IPS DF 6.9 (cell line): Measurements from ENCODE around the gene NAV3.

Experiments
- DNase-seq: peaks from one replicate; pipeline ENCODE4 v3.0.0-alpha.2; 2013; ENCODE audit warnings: low read depth, low spot score
- H3K27ac ChIP-seq: one replicate; pipeline ENCODE4 v1.5.1; 2013; ENCODE audit warnings: low read length, control low read depth
- H3K27me3 ChIP-seq: 2 replicates; pipeline ENCODE4 v1.6.1; 2013; ENCODE audit warnings: mild to moderate bottlenecking, low read length; ENCODE audit not compliant: control insufficient read depth, insufficient read depth
- H3K36me3 ChIP-seq: 2 replicates; pipeline ENCODE4 v1.6.1; 2013; ENCODE audit warnings: low read length; ENCODE audit not compliant: control insufficient read depth, insufficient read depth
- H3K4me1 ChIP-seq: 2 replicates; pipeline ENCODE4 v1.6.1; 2013; ENCODE audit warnings: low read length; ENCODE audit not compliant: control insufficient read depth, insufficient read depth
- H3K4me3 ChIP-seq: 2 replicates; pipeline ENCODE4 v1.5.1; 2013; ENCODE audit warnings: mild to moderate bottlenecking, low read length
- H3K9me3 ChIP-seq: 2 replicates; pipeline ENCODE4 v1.6.1; 2013; ENCODE audit warnings: low read length, inconsistent platforms; ENCODE audit not compliant: control insufficient read depth, insufficient read depth
- WGBS: extraction: QIAGEN DNeasy Blood & Tissue Kit; methylation state at CpG from one replicate; pipeline ENCODE4 v1.1.7; 2013; ENCODE audit warnings: mixed read lengths, missing lambda C conversion rate; ENCODE audit not compliant: insufficient read length, insufficient coverage; 5-methylcytosine and 5-hydroxymethylcytosine counted together

Gene NAV3

DNA sequence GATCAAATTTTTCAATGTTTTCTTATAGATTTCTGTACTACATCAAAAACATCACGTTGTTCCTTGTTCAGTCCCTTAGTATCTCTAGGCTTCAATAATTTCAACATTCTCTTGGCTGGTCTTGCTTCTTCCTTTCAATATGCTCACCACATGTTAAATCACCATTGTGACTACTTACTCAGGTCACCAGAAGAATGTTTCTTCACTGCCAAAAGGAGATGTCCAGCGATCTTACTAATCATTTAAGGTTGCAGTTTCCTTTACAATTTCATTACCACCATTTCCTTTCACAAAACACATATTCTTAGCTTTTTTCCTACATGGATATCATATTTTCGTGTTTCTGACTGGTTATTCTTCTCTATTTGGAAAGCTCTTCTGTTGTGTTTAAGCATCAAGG is 363.8 kb downstream of the NAV3 start:
- WGBS: 100% methylated on average over 1 of the region's 3 CpGs
- H3K4me1 ChIP-seq: no peaks in the 10 kb centered on the region
- H3K4me3 ChIP-seq: no peak overlapping the region
- DNase-seq: no peak
- H3K9me3 ChIP-seq: no peaks in the 10 kb centered on the region
- H3K36me3 ChIP-seq: no peaks in the 10 kb centered on the region
- H3K27ac ChIP-seq: no peak overlapping the region
- H3K27me3 ChIP-seq: no peaks in the 10 kb centered on the region

DNA sequence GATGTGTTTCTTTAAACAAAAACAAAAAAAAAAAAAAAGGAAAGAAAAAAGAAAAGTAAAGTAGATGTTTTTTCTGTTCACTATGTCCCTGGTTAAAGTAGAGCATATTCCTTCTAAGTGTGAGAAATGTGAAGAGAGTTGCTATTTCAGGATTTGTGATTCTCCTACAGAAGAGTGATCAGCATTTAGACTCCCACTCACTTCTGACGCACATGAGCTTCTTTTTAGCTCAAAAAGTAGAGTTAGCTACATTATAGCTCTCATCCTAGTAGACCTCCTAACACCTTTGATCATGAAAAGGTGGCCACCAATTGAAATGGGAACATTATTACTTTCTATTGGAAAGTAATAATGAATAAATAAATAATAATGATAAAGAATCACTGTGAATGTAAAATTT is 368.2 kb downstream of the NAV3 start:
- H3K9me3 ChIP-seq: no peaks in the 10 kb centered on the region
- DNase-seq: no peak
- H3K27ac ChIP-seq: no peak overlapping the region
- no CpG with 5 or more reads among the region's 1 CpG for WGBS
- no peak overlapping the region for H3K4me3 ChIP-seq
- H3K36me3 ChIP-seq: no peaks in the 10 kb centered on the region
- no peaks in the 10 kb centered on the region for H3K4me1 ChIP-seq
- H3K27me3 ChIP-seq: no peaks in the 10 kb centered on the region

DNA sequence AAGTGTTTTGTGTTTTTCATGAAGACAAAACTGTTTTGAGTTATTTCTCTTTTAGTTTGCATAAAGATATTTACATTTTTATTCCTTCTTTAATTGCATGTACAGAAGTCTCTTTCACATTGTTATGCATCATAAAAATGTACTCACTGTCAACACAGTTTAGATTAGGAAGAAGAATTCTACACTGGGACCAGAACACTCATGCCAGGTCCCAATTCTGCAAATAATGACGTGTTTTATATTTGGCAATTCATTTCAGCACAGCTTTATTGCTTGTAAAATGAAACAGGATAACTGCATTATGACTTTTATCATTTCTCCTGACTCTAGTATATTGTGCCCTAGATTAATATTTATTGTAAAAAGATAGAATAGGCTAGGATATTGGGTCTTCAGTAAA is 369.2 kb downstream of the NAV3 start:
- Histone ChIP-seq H3K27ac (no peak overlapping the region), H3K27me3 (no peaks in the 10 kb centered on the region), H3K4me1 (no peaks in the 10 kb centered on the region), H3K36me3 (no peaks in the 10 kb centered on the region), H3K4me3 (no peak overlapping the region), H3K9me3 (no peaks in the 10 kb centered on the region)
- no CpG with 5 or more reads among the region's 1 CpG for WGBS
- no peak for DNase-seq

DNA sequence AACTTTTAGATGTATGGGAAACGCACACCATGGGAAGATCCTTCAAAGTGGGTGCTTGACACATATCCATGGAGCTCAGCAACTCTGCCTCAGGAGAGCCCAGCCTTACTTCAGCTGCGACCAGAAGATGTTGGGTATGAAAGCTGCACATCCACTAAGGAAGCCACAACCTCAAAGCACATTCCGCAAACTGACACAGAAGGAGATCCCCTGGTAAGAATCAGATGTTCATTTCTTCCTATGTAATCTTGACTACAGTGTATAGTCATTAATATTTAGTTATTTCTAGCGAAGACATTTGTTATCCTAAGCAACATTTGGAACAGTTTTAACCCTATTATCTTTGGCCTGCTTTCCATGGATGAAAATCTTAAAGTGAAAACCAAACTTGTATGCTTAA is 374.2 kb downstream of the NAV3 start:
- H3K4me3 ChIP-seq: no peak overlapping the region
- H3K9me3 ChIP-seq: no peaks in the 10 kb centered on the region
- DNase-seq: no peak
- H3K4me1 ChIP-seq: 0 out of 2 replicates have a peak, but pooled peaks cover 2% of the 10 kb centered on the region
- WGBS: no CpG with 5 or more reads among the region's 4 CpGs
- H3K27me3 ChIP-seq: no peaks in the 10 kb centered on the region
- no peak overlapping the region for H3K27ac ChIP-seq
- H3K36me3 ChIP-seq: no peaks in the 10 kb centered on the region

DNA sequence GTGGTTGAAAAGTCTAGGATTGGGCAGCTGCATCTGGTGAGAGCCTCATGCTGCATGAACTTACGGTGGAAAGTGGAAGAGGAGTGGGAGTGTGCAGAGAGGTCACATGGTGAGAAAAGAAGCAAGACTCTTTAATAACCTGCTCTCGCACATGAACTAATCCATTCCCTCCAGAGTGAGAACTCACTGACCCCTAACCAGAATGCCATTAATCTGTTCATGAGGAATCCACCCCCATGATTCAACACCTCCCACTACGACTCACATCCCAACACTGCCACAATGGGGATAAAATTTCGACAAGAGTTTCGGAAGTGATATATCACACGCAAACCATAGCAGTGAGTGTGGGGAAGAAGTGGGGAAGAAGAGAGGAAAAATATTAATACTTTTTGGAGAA is 377.4 kb downstream of the NAV3 start:
- no peaks in the 10 kb centered on the region for H3K9me3 ChIP-seq
- H3K4me1 ChIP-seq: 0 out of 2 replicates have a peak, but pooled peaks cover 2% of the 10 kb centered on the region
- DNase-seq: no peak
- H3K4me3 ChIP-seq: no peak overlapping the region
- H3K27ac ChIP-seq: no peak overlapping the region
- no peaks in the 10 kb centered on the region for H3K36me3 ChIP-seq
- H3K27me3 ChIP-seq: no peaks in the 10 kb centered on the region
- WGBS: no CpG with 5 or more reads among the region's 6 CpGs

DNA sequence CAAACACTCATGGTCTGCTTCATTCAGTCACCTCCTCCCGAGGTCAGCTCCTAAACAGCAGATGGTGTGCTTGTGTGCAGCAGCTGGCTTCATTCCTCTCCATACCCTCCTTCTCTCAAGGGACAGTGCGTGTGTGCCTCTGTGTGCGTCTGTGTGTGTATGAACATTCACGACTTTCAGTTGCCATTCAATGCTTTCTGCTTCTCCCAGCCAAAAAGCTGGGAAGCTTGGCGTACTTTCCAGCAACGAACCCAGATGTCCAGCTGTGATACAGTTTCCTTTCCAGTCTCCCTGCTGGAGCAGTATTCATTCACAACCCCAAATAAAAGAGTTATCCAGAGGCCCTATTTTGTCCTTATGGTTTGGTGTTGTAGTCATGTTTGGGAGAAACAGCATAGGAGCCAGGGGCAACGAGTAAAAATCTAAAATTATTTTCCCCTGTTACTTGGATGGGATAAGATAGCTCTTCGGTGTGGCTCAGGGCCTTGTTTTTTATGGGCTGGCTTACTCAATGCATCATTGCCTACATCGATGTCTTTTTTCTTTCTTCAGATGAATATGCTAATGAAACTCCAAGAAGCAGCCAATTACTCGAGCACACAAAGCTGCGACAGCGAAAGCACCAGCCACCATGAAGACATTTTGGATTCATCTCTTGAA is 379.3 kb downstream of the NAV3 start:
- DNase-seq: no peak
- WGBS: no CpG with 5 or more reads among the region's 12 CpGs
- H3K27me3 ChIP-seq: no peaks in the 10 kb centered on the region

DNA sequence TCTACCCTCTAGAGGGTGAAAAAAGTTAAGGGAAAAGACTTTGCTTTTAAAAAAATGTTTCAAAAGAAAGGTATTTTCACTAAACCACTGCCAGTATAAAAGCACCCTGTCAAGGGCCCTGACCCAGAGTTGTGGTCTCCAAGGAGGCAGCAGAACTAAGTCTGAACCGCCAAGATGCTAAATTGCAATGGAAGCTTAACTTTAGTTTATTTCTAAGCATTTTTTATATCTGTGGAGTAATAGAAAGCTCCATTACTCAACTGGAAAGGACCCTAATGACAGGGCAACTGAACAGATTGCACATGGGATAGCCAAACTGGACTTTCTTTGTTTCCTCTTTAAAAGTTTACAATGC is 379.8 kb downstream of the NAV3 start:
- Histone ChIP-seq H3K4me1 (0 out of 2 replicates have a peak, but pooled peaks cover 2% of the 10 kb centered on the region), H3K27me3 (no peaks in the 10 kb centered on the region), H3K36me3 (no peaks in the 10 kb centered on the region), H3K27ac (no peak overlapping the region), H3K4me3 (no peak overlapping the region), H3K9me3 (no peaks in the 10 kb centered on the region)
- no CpG with 5 or more reads among the region's 1 CpG for WGBS
- DNase-seq: no peak

More for the DNA sequence above, 379.3 kb downstream of the NAV3 start:
- no peak overlapping the region for H3K4me3 ChIP-seq
- no peaks in the 10 kb centered on the region for H3K9me3 ChIP-seq
- no peaks in the 10 kb centered on the region for H3K36me3 ChIP-seq
- no peak overlapping the region for H3K27ac ChIP-seq
- 0 out of 2 replicates have a peak, but pooled peaks cover 2% of the 10 kb centered on the region for H3K4me1 ChIP-seq

DNA sequence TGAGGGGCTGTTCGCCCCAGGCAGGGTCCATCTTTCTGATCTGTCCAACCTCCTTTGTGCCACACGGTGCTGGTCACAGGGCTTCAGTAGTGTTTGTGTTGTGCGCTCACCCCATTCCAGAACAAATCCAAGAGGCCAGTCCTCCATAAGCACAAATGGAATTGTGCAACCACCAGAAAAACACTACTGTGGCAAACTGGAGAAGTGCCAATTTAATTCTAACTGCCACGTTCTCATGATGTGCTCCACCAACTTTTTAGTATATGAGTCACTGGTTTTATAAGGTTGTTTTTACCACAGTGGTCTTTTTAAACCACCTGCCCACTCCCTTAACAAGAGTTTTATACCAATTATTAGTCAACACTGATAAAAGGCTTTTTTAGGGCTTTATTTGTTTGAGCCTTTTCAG is 380.2 kb downstream of the NAV3 start:
- H3K27ac ChIP-seq: no peak overlapping the region
- no peak overlapping the region for H3K4me3 ChIP-seq
- H3K9me3 ChIP-seq: no peaks in the 10 kb centered on the region
- no peaks in the 10 kb centered on the region for H3K27me3 ChIP-seq
- no peak for DNase-seq
- no peaks in the 10 kb centered on the region for H3K36me3 ChIP-seq
- 0 out of 2 replicates have a peak, but pooled peaks cover 2% of the 10 kb centered on the region for H3K4me1 ChIP-seq
- no CpG with 5 or more reads among the region's 4 CpGs for WGBS

DNA sequence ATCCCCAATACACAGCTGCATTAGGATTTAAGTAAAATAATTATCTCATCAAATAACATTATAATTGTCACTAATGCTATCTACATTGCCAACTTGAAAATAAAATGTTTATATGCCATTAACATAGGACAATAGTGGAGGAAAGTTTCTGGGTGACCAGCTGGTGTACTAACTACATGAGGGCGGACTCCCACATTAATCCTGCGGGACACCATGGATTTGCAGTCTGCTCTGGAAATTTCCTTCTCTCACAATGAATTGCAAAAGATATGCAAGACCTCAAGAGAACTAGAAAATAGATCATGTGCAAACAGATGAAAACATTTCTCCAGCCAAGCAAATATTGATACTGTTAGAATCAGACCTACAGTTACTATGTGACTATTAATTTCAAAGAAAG is 390.1 kb downstream of the NAV3 start:
- H3K9me3 ChIP-seq: no peaks in the 10 kb centered on the region
- H3K27ac ChIP-seq: no peak overlapping the region
- H3K4me3 ChIP-seq: no peak overlapping the region
- no CpG with 5 or more reads among the region's 2 CpGs for WGBS
- H3K4me1 ChIP-seq: no peaks in the 10 kb centered on the region
- no peaks in the 10 kb centered on the region for H3K27me3 ChIP-seq
- H3K36me3 ChIP-seq: no peaks in the 10 kb centered on the region
- no peak for DNase-seq

DNA sequence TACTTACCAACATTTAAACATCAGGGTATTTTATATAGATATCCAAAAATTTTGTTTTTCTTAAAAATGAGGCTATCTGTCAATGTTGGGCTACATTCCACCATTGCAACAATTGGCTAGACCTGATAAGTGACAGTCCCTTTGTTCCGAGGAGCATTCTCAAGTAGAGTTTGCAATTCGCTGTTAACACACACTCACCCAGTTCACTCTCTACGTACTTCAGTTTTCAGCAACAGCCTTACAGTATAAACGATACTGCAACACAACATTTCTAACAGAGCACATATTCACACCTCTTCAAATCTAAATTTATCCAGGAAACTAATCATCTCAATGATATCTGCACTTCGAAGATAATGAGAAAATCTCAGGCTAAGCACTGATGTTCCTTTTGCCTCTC is 393.5 kb downstream of the NAV3 start:
- WGBS: no CpG with 5 or more reads among the region's 5 CpGs
- DNase-seq: no peak
- H3K9me3 ChIP-seq: no peaks in the 10 kb centered on the region
- H3K36me3 ChIP-seq: no peaks in the 10 kb centered on the region
- H3K4me3 ChIP-seq: no peak overlapping the region
- no peaks in the 10 kb centered on the region for H3K27me3 ChIP-seq
- H3K27ac ChIP-seq: no peak overlapping the region
- no peaks in the 10 kb centered on the region; the same call in 1 of the 2 replicates for H3K4me1 ChIP-seq

DNA sequence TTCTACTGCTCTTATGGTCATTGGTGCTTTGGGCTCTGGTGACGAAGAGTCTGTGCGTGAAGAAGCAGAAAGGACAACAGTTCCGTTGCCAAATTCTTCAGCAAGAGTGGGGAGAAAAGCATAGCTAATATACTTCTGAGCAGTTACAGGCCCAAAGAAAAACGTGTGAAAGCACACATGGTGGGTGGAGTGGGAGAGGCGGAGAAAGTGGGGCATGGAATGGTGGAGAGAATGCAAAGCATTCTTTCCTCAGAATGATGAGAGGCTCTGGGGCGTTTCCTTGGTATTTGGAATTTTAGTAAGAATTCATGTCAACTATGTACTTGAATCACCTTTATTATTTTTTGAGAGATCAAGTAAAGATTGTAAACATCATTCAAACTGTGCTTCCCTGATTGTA is 396.1 kb downstream of the NAV3 start:
- Histone ChIP-seq H3K27ac (no peak overlapping the region), H3K4me1 (no peaks in the 10 kb centered on the region; the same call in 1 of the 2 replicates), H3K27me3 (no peaks in the 10 kb centered on the region), H3K4me3 (no peak overlapping the region), H3K36me3 (no peaks in the 10 kb centered on the region), H3K9me3 (no peaks in the 10 kb centered on the region)
- WGBS: no CpG with 5 or more reads among the region's 6 CpGs
- DNase-seq: no peak
